Measurements from ENCODE around the gene NPM1.

DNA sequence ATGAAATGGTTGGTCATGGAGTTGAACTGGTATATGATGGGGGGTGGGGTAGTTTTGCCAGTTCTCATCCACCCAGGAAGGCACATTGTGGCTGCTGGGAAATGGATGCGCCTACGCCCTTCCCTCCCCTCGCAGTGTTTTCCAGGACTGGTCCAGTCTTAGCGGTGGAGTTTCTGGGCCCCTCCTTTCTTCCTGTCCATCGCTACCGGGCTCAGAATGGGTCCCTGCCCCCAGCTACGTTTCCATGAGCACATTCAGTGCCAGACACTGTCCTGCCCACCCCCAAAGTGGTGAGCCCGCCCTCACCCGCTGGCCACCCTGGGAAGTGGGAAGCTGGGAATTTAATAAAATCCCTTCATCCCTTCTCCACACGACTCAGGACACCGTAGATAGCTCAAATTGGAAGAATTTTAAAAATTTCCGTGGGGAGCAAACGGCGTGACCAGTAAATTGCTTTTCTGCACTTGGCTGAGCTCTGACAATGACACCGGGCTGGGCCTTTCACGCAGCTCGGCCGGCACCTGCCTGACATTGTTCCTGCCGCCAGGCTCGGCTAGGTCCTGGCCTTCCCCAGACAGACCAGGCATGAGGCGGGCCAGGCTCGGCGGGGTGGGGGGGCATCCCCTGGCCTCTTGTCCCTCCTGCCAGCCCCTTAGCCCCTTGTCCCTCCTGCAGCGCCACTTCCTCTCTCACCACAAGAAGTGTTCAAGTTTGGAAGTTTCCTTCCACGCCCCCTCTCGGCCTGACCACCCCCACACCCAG is 35.4 kb downstream of the NPM1 start:
- TF ChIP-seq, protein P1, sequence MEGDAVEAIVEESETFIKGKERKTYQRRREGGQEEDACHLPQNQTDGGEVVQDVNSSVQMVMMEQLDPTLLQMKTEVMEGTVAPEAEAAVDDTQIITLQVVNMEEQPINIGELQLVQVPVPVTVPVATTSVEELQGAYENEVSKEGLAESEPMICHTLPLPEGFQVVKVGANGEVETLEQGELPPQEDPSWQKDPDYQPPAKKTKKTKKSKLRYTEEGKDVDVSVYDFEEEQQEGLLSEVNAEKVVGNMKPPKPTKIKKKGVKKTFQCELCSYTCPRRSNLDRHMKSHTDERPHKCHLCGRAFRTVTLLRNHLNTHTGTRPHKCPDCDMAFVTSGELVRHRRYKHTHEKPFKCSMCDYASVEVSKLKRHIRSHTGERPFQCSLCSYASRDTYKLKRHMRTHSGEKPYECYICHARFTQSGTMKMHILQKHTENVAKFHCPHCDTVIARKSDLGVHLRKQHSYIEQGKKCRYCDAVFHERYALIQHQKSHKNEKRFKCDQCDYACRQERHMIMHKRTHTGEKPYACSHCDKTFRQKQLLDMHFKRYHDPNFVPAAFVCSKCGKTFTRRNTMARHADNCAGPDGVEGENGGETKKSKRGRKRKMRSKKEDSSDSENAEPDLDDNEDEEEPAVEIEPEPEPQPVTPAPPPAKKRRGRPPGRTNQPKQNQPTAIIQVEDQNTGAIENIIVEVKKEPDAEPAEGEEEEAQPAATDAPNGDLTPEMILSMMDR (tag by site-specific recombination; IDR thresholded peaks at IDR 0.05): no peak
- TF ChIP-seq ZNF416 (tag by site-specific recombination; IDR thresholded peaks at IDR 0.05): no peak
- TF ChIP-seq EGR2 (tag by site-specific recombination; IDR thresholded peaks at IDR 0.05; ENCODE audit: low read depth): no peak
- TF ChIP-seq ZBTB11 (tag by site-specific recombination; conservative IDR thresholded peaks at IDR 0.05; ENCODE audit: low read depth): no peak
- no peak for TF ChIP-seq YY1 (tag by site-specific recombination; IDR thresholded peaks at IDR 0.05)
